WERI-Rb-1 (cell line): ENCODE results near the gene SULT1A2.

Source experiments
- DNase-seq: peaks from one replicate; pipeline ENCODE4 v3.0.0-alpha.2; 2020
- H3K27ac ChIP-seq: fragments of 250-450 bp; sonication (Bioruptor Pico); 2 replicates; pipeline ENCODE4 v1.5.1; 2020; ENCODE audit warnings: mild to moderate bottlenecking, moderate library complexity
- H3K27me3 ChIP-seq: fragments of 250-450 bp; sonication (Bioruptor Pico); 2 replicates; pipeline ENCODE4 v1.5.1; 2021; ENCODE audit warnings: mild to moderate bottlenecking, low read depth, moderate library complexity; ENCODE audit not compliant: insufficient read depth, severe bottlenecking
- H3K36me3 ChIP-seq: fragments of 250-450 bp; sonication (Bioruptor Pico); 2 replicates; pipeline ENCODE4 v1.5.1; 2020; ENCODE audit warnings: mild to moderate bottlenecking, moderate library complexity
- H3K4me3 ChIP-seq: 2 replicates; pipeline ENCODE4 v1.5.1; 2011; ENCODE audit warnings: low read depth, mild to moderate bottlenecking, control low read depth, low read length
- H3K9me3 ChIP-seq: fragments of 250-450 bp; sonication (Bioruptor Pico); 2 replicates; pipeline ENCODE4 v1.5.1; 2021; ENCODE audit warnings: mild to moderate bottlenecking, moderate library complexity; ENCODE audit not compliant: severe bottlenecking
- TF ChIP-seq, protein P1 (sequence below): IDR thresholded peaks from 2 replicates; pipeline ENCODE4 v1.5.1; 2011; ENCODE audit warnings: low read depth, mild to moderate bottlenecking, control low read depth, inconsistent platforms, low read length

The SULT1A2 gene

DNA sequence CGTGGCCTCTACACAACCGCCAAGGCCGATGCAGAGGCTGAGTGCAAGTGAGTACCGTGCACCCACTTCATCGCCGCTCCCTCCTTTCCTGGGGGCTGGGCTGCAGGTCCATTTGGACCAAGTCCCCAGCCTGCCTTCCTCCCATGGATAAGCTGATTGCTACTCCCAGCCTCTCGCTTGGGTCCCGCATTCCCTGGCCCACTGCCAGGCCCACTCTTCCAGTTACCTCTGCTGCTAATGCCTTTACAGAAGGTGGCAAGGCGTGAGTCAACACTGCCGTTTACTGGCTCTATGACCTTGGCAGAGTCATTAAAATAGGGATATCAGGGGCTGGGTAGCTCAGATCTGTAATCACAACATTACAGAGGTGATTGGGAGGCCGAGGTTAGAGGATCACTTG is 11.2 kb downstream of the SULT1A2 start:
- peaks cover 53% of the 10 kb centered on the region for H3K36me3 ChIP-seq
- TF ChIP-seq, protein P1, sequence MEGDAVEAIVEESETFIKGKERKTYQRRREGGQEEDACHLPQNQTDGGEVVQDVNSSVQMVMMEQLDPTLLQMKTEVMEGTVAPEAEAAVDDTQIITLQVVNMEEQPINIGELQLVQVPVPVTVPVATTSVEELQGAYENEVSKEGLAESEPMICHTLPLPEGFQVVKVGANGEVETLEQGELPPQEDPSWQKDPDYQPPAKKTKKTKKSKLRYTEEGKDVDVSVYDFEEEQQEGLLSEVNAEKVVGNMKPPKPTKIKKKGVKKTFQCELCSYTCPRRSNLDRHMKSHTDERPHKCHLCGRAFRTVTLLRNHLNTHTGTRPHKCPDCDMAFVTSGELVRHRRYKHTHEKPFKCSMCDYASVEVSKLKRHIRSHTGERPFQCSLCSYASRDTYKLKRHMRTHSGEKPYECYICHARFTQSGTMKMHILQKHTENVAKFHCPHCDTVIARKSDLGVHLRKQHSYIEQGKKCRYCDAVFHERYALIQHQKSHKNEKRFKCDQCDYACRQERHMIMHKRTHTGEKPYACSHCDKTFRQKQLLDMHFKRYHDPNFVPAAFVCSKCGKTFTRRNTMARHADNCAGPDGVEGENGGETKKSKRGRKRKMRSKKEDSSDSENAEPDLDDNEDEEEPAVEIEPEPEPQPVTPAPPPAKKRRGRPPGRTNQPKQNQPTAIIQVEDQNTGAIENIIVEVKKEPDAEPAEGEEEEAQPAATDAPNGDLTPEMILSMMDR: no peak
- H3K4me3 ChIP-seq: no peak overlapping the region
- H3K27ac ChIP-seq: no peak overlapping the region
- no peak for DNase-seq
- H3K27me3 ChIP-seq: no peaks in the 10 kb centered on the region
- H3K9me3 ChIP-seq: no peaks in the 10 kb centered on the region

DNA sequence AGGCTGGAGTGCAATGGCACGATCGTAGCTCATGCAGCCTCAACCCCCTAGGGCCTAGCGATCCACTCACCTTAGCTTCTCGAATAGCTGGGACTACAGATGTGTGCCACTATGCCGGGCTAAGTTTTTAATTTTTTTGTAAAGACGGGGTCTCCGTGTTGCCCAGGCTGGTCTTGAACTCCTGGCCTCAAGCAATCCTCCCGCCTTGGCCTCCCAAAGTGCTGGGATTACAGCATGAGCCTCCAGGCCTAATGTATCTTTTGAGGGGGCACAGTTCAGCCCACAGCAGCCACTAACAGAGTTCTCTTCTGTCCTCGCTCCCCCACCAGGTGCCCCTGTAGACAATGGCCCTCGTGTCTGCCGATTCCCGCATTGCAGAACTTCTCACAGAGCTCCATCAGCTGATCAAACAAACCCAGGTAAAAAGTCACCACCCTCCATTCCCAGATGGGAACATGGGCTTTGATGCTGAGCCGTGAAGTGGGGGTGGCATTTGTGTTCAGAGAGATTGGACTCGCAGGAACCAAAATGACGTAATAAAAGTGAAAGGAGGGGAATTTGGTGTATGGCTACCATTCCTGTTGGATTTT is 16.0 kb downstream of the SULT1A2 start:
- H3K36me3 ChIP-seq: peaks cover 35% of the 10 kb centered on the region
- no peak for DNase-seq
- no peak overlapping the region for H3K27ac ChIP-seq
- TF ChIP-seq, protein P1: no peak
- no peaks in the 10 kb centered on the region for H3K9me3 ChIP-seq
- no peaks in the 10 kb centered on the region for H3K27me3 ChIP-seq
- H3K4me3 ChIP-seq: no peak overlapping the region

- H3K9me3 ChIP-seq: no peaks in the 10 kb centered on the region
- no peaks in the 10 kb centered on the region for H3K27me3 ChIP-seq
- no peak overlapping the region for H3K4me3 ChIP-seq
- peaks cover 6% of the 10 kb centered on the region for H3K36me3 ChIP-seq
- no peak for DNase-seq
- no peak overlapping the region for H3K27ac ChIP-seq
- TF ChIP-seq, protein P1: no peak
Measured at GRCh38 chr16:28575446-28576109, 21.3 kb downstream of the SULT1A2 start.

- Histone ChIP-seq H3K27ac (no peak overlapping the region), H3K36me3 (peaks cover 6% of the 10 kb centered on the region), H3K27me3 (no peaks in the 10 kb centered on the region), H3K9me3 (no peaks in the 10 kb centered on the region), H3K4me3 (no peak overlapping the region)
- DNase-seq: no peak
- TF ChIP-seq, protein P1: no peak
Measured at GRCh38 chr16:28574925-28575324, 21.9 kb downstream of the SULT1A2 start.

DNA sequence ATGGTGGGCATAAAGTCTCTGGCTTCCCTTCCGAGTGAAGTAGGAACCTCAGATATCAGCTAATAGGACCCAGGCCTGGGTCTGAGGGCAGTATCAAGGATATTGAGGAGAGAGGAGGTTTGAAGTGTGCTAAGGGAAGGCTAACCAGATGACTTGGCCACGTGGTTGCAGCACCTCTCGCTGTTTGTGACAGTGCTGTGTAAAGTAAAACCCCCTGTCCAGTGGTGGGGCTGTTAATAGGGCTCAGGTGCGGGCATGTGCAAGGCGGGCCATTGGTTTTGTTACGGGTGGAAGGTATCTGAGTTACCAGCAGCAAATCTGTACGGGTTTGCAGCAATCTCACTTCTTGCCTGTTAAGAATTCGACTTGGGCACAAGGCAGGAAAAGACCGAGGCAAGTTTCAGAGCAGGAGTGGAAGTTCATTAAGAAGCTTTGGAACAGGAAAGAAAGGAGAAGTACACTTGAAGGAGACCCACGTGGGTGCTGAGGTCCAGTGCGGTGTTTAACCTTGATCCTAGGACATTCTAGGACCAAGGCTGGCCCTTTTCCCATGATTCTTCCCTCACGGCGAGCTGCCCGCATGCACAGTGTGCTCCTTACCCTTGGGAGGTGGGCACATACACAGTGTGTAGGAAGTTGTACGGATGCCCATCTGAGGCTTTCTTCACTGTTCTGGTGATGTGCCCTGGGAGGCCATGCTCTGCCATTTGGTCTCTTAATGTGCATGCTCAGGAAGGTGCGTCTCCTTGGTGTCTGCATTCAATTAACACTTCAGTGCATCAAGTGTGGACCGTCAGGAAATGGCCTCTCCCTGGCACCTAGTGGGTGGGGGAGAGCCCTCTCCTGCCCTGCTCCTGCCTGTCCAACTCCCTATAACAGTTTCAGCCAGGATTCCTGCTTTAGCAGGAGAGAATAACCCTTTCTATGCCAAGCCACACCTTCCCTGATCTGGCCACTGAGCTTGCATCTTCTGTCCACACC is 22.8 kb downstream of the SULT1A2 start:
- Histone ChIP-seq H3K36me3 (peaks cover 6% of the 10 kb centered on the region), H3K27me3 (no peaks in the 10 kb centered on the region), H3K27ac (no peak overlapping the region), H3K9me3 (no peaks in the 10 kb centered on the region), H3K4me3 (no peak overlapping the region)
- DNase-seq: no peak
- TF ChIP-seq, protein P1: no peak
